Natural killer cell (primary cell): ENCODE data around the gene KRTCAP2. TPM values are rescaled to one million over a fixed set of nuclear protein-coding genes. Genes with fewer than 3 reads are reported as not detected.
A peak's percentile ranks its signal among the peaks of the same experiment; 100 is the strongest.

Experiments used
- ATAC-seq, 3 donors: fragments of 150-1000 bp in 2 of 3; fragments of 200-7000 bp in 1 of 3; cut with Tn5 transposase; 1 replicate in 1 of 3; 2 replicates in 2 of 3; pipeline ENCODE4 v1.10.0; 2021; ENCODE audit warnings: mild to moderate bottlenecking in 2 of 3, moderate library complexity in 2 of 3
- DNase-seq, 2 donors: peaks; one replicate each; pipeline versions ENCODE4 v3.0.0 to v3.0.0-alpha.2; 2013 to 2021; ENCODE audit warnings: mixed read lengths in 1 of 2
- H3K27ac ChIP-seq: one replicate; pipeline ENCODE4 v1.5.1; 2013; ENCODE audit warnings: mild to moderate bottlenecking, low read length
- H3K27me3 ChIP-seq: one replicate; pipeline ENCODE4 v1.6.1; 2013; ENCODE audit warnings: low read length; ENCODE audit not compliant: control insufficient read depth, insufficient read depth
- H3K36me3 ChIP-seq: one replicate; pipeline ENCODE4 v1.6.1; 2013; ENCODE audit warnings: low read length; ENCODE audit not compliant: control insufficient read depth, insufficient read depth
- H3K4me1 ChIP-seq: one replicate; pipeline ENCODE4 v1.6.1; 2013; ENCODE audit warnings: low read length; ENCODE audit not compliant: control insufficient read depth, insufficient read depth
- H3K4me3 ChIP-seq: one replicate; pipeline ENCODE4 v1.5.1; 2013; ENCODE audit warnings: low read length
- H3K9me3 ChIP-seq: one replicate; pipeline ENCODE4 v1.6.1; 2013; ENCODE audit warnings: low read length; ENCODE audit not compliant: control insufficient read depth, insufficient read depth
- H3K27ac Mint-ChIP-seq, 2 donors: one replicate each; pipeline ENCODE4 v1.8.0; 2022; ENCODE audit warnings: mild to moderate bottlenecking in 2 of 2, mixed read lengths in 2 of 2, moderate library complexity in 1 of 2
- H3K27me3 Mint-ChIP-seq, 2 donors: one replicate each; pipeline ENCODE4 v1.8.0; 2022; ENCODE audit warnings: low read depth in 2 of 2, mixed read lengths in 2 of 2
- H3K36me3 Mint-ChIP-seq: one replicate; pipeline ENCODE4 v1.8.0; 2022; ENCODE audit warnings: mixed read lengths
- H3K4me1 Mint-ChIP-seq, 2 donors: one replicate each; pipeline ENCODE4 v1.8.0; 2022; ENCODE audit warnings: mixed read lengths in 2 of 2
- H3K4me3 Mint-ChIP-seq: one replicate; pipeline ENCODE4 v1.8.0; 2022; ENCODE audit warnings: mild to moderate bottlenecking, moderate library complexity, mixed read lengths
- H3K9me3 Mint-ChIP-seq, 2 donors: one replicate each; pipeline ENCODE4 v1.8.0; 2022; ENCODE audit warnings: mixed read lengths in 2 of 2
- CTCF ChIP-seq: fragments of 200-600 bp; IDR thresholded peaks from one replicate; pipeline ENCODE4 v1.8.0; 2022; ENCODE audit warnings: antibody characterized with exemption
- WGBS: methylation state at CpG from one replicate; pipeline ENCODE4 v1.1.7; 2013; ENCODE audit warnings: missing lambda C conversion rate; ENCODE audit not compliant: insufficient coverage; 5-methylcytosine and 5-hydroxymethylcytosine counted together
- intact Hi-C: fragments of 100-400 bp; cut with micrococcal nuclease; formaldehyde crosslinking; loops from one replicate; pipeline ENCODE4 v1.14.2; 2022
- total RNA-seq, 4 donors: library from RNA; stranded (reverse); fragments of 120-200 nt in 1 of 4; gene quantifications; one replicate each; pipeline versions ENCODE4 v1.2.3 to v1.2.4, GENCODE V29; 2013 to 2022

KRTCAP2 gene
- total RNA-seq, 3 donors from 2014 or later (not counting 1 experiment from before 2014, with no cell fraction given): 95.3 to 113 (median 104) TPM

- Histone ChIP-seq H3K4me3 (peak within 1 kb of the TSS; percentile 68), H3K27me3 (no peaks in the 10 kb centered on the region), H3K27ac (peak within 1 kb of the TSS; percentile 89), H3K36me3 (peaks cover 14% of the 10 kb centered on the region), H3K4me1 (peaks cover 33% of the 10 kb centered on the region), H3K9me3 (no peaks in the 10 kb centered on the region)
- peaks cover 0 to 5% of the 10 kb centered on the region in 2 donors for H3K27me3 Mint-ChIP-seq
- TF ChIP-seq CTCF: peak; percentile 57
- peak in 1 of 3 donors; percentile 3 for ATAC-seq
- no peaks in the 10 kb centered on the region for H3K9me3 Mint-ChIP-seq
- H3K4me1 Mint-ChIP-seq: peaks cover 28 to 40% of the 10 kb centered on the region in 2 donors
- peak; percentile 13 to 77 for DNase-seq
- WGBS: under 1% methylated on average over 36 of the region's 38 CpGs
- no peaks in the 10 kb centered on the region for H3K36me3 Mint-ChIP-seq
- peak within 1 kb of the TSS; percentile 95 for H3K4me3 Mint-ChIP-seq
- peak within 1 kb of the TSS; percentile 95 to 99 for H3K27ac Mint-ChIP-seq
- intact Hi-C loops: loop anchor here (2.0 kb wide), 1 partner anchor 89 kb away; no protein-coding TSS in a partner anchor
Measured at GRCh38 chr1:155173478-155174323, 597 bp upstream of the KRTCAP2 start, which contains the start of gene TRIM46. TRIM46 (plus strand) TSS chr1:155173849; CDS start chr1:155173967, 118 bp downstream.

GRCh38 chr1:155171836-155172731 lies 1.0 kb downstream of the KRTCAP2 start:
- TF ChIP-seq CTCF: no peak
- 49% methylated on average over 8 of the region's 8 CpGs for WGBS
- peaks cover 42% of the 10 kb centered on the region for H3K4me1 ChIP-seq
- DNase-seq (peak in 1 of 2 donors; percentile 12), ATAC-seq (peak in 2 of 3 donors; percentile 22 to 24)
- Mint-ChIP-seq H3K36me3 (no peaks in the 10 kb centered on the region), H3K9me3 (no peaks in the 10 kb centered on the region), H3K4me3 (peak overlapping the region; percentile 95), H3K27me3 (peaks cover 0 to 8% of the 10 kb centered on the region in 2 donors), H3K27ac (peak overlapping the region; percentile 95 to 99), H3K4me1 (peaks cover 27 to 48% of the 10 kb centered on the region in 2 donors)
- H3K36me3 ChIP-seq: peaks cover 14% of the 10 kb centered on the region
- H3K4me3 ChIP-seq: peak overlapping the region; percentile 68
- no peaks in the 10 kb centered on the region for H3K27me3 ChIP-seq
- H3K27ac ChIP-seq: peak overlapping the region; percentile 89
- intact Hi-C loops: loop anchor here (2.0 kb wide), 1 partner anchor 87 kb away; no protein-coding TSS in a partner anchor
- H3K9me3 ChIP-seq: no peaks in the 10 kb centered on the region

GRCh38 chr1:155170806-155171205 lies 2.3 kb downstream of the KRTCAP2 start:
- Mint-ChIP-seq H3K9me3 (no peaks in the 10 kb centered on the region), H3K4me3 (peak overlapping the region; percentile 17), H3K27me3 (peaks cover 0 to 11% of the 10 kb centered on the region in 2 donors), H3K4me1 (peaks cover 18 to 44% of the 10 kb centered on the region in 2 donors), H3K36me3 (no peaks in the 10 kb centered on the region), H3K27ac (peak overlapping the region in 1 of 2 donors; percentile 20)
- Histone ChIP-seq H3K4me3 (no peak overlapping the region), H3K27ac (no peak overlapping the region), H3K4me1 (peaks cover 41% of the 10 kb centered on the region), H3K9me3 (no peaks in the 10 kb centered on the region), H3K36me3 (peaks cover 14% of the 10 kb centered on the region), H3K27me3 (peaks cover 2% of the 10 kb centered on the region)
- ATAC-seq: no peak
- intact Hi-C loops: no loop called here
- 98% methylated on average over 7 of the region's 7 CpGs for WGBS
- no peak for TF ChIP-seq CTCF
- no peak for DNase-seq
